SH-SY5Y (cell line): ENCODE results near the gene SEL1L3.

ENCODE experiments used
- GATA2 ChIP-seq: IDR thresholded peaks from 2 replicates; pipeline ENCODE4 v1.6.1; 2011; ENCODE audit warnings: mild to moderate bottlenecking, low read depth, low read length
- GATA3 ChIP-seq: IDR thresholded peaks from 2 replicates; pipeline ENCODE4 v1.6.1; 2011; ENCODE audit warnings: low read depth, mild to moderate bottlenecking, low read length, moderate library complexity

- TF ChIP-seq GATA2 (no peak), GATA3 (no peak)
Observed at GRCh38 chr4:25856756-25857155, 6.0 kb downstream of the SEL1L3 start.
